Adrenal gland (tissue), 12 donors: ENCODE data around the gene TMEM109. TPM values are rescaled to one million over a fixed set of nuclear protein-coding genes. Genes with fewer than 3 reads are reported as not detected.

Experiments
- DNase-seq, 7 donors: peaks; one replicate each; pipeline ENCODE4 v3.0.0-alpha.2; 2019 to 2020
- H3K27ac ChIP-seq, 5 donors: fragments of 200-600 bp; sonication (generic) in 4 of 5; 1 replicate in 3 of 5; 2 replicates in 2 of 5; pipeline versions ENCODE4 v1.5.1 to v1.8.0; 2016 to 2020; ENCODE audit warnings: mild to moderate bottlenecking in 1 of 5
- H3K27me3 ChIP-seq: fragments of 200-600 bp; 2 replicates; pipeline ENCODE4 v1.8.0; 2021
- H3K36me3 ChIP-seq, 2 donors: fragments of 200-600 bp; replicated peaks in 1 of 2; 1 replicate in 1 of 2; 2 replicates in 1 of 2; pipeline versions ENCODE4 v1.5.1 to v1.8.0; 2018 to 2022
- H3K4me1 ChIP-seq, 2 donors: fragments of 200-600 bp; replicated peaks in 1 of 2; 1 replicate in 1 of 2; 2 replicates in 1 of 2; pipeline versions ENCODE4 v1.5.1 to v1.8.0; 2018 to 2021
- H3K4me3 ChIP-seq, 4 donors: fragments of 200-600 bp; sonication (generic) in 3 of 4; one replicate each; pipeline ENCODE4 v1.5.1; 2016 to 2018
- H3K9me3 ChIP-seq, 3 donors: fragments of 200-600 bp; sonication (generic) in 1 of 3; replicated peaks in 1 of 3; 1 replicate in 2 of 3; 2 replicates in 1 of 3; pipeline versions ENCODE4 v1.5.1 to v1.8.0; 2016 to 2021
- CTCF ChIP-seq, 6 experiments: fragments of 450-650 bp in 4 of 6; fragments of 200-600 bp in 2 of 6; sonication (generic) in 1 of 6; IDR thresholded peaks; 1 replicate in 5 of 6; 2 replicates in 1 of 6; pipeline versions ENCODE4 v1.5.1 to v1.8.0; 2016 to 2021; ENCODE audit warnings: antibody characterized with exemption in 6 of 6, mild to moderate bottlenecking in 2 of 6, moderate library complexity in 1 of 6
- POLR2A ChIP-seq, 2 donors: fragments of 450-650 bp; IDR thresholded peaks; one replicate each; pipeline ENCODE4 v1.6.1; 2017; ENCODE audit warnings: antibody characterized with exemption in 2 of 2, mild to moderate bottlenecking in 2 of 2, moderate library complexity in 1 of 2
- WGBS, 4 donors: extraction: QIAGEN DNeasy Blood & Tissue Kit in 2 of 4; methylation state at CpG; one replicate each; pipeline versions ENCODE4 v1.1.5 to v1.1.7; 2013 to 2017; 5-methylcytosine and 5-hydroxymethylcytosine counted together
- intact Hi-C, 2 donors: fragments of 100-400 bp; cut with DNase I; formaldehyde crosslinking; loops; one replicate each; pipeline versions ENCODE4 v1.14.1 to v1.15.0; 2022 to 2023
- polyA plus RNA-seq, 3 donors: library from polyadenylated mRNA; stranded (reverse); fragments of 200-250 nt in 2 of 3; fragments of 350-450 nt in 1 of 3; fragmentation: Illumina TruSeq in 1 of 3; extraction: RNeasy Lipid Tissue Mini Kit (QIAGEN cat#74804) in 1 of 3; gene quantifications; one replicate each; pipeline ENCODE4 v1.2.3, GENCODE V29; 2013 to 2014
- total RNA-seq, 9 donors: library from RNA; depleted of rRNA in 4 of 9; stranded (reverse); fragments of >200 nt in 4 of 9; fragments of 120-200 nt in 1 of 9; fragmentation: NEBNext Ultra II Directional in 1 of 9; extraction: Animal tissue kit (Norgen Biotek cat#: 25700) in 1 of 9; gene quantifications; one replicate each; pipeline versions ENCODE4 v1.1.0 to v1.2.4, GENCODE V29; 2013 to 2023
- donor health status: healthy with polysubstance abuse.
- donor health status: Bipolar disorder and iron deficiency.
- donor health status: DM: yes; HTN: yes; CAD: no.
- donor health status: DM: no; HTN: no; CAD: no.
- donor health status: DM: no; HTN: no; CAD: no.
- donor health status: DM: yes; HTN: yes; CAD: no.

TMEM109 gene
- total and polyA plus RNA-seq, 12 donors: 29.3 to 115 (median 84.8) TPM

GRCh38 chr11:60895687-60896086 lies 18.3 kb upstream of the TMEM109 start:
- WGBS, 4 donors: 85 to 90% (median 86%) methylated on average over 5 of the region's 5 CpGs
- H3K27me3 ChIP-seq: no peaks in the 10 kb centered on the region
- H3K27ac ChIP-seq: no peak overlapping the region
- H3K4me1 ChIP-seq: peaks cover 0 to 4% of the 10 kb centered on the region in 2 donors
- no peaks in the 10 kb centered on the region for H3K9me3 ChIP-seq
- no peak overlapping the region for H3K4me3 ChIP-seq
- H3K36me3 ChIP-seq: peaks cover 0 to 88% of the 10 kb centered on the region in 2 donors
- intact Hi-C loops: loop anchor here in 1 of 2 donors (5.0 kb wide), 1 partner anchor 63 kb away; no protein-coding TSS in a partner anchor
- DNase-seq: peak in 1 of 7 donors; percentile 35
- TF ChIP-seq POLR2A (IDR thresholded peaks at IDR 0.05): no peak
- TF ChIP-seq CTCF (IDR thresholded peaks at IDR 0.05): no peak

GRCh38 chr11:60897496-60897895 lies 16.5 kb upstream of the TMEM109 start:
- 86 to 93% (median 91%) methylated on average over 4 of the region's 4 CpGs for WGBS, 4 donors
- peak in 1 of 7 donors; percentile 25 for DNase-seq
- intact Hi-C loops: loop anchor here in 1 of 2 donors (5.0 kb wide), 1 partner anchor 65 kb away; no protein-coding TSS in a partner anchor

GRCh38 chr11:60899046-60899936 lies 14.7 kb upstream of the TMEM109 start:
- H3K27ac ChIP-seq: peak overlapping the region in 2 of 5 donors; percentile 3 to 40
- DNase-seq: peak in 5 of 7 donors; percentile 28 to 76 (median 54)
- peaks cover 0 to 92% of the 10 kb centered on the region in 2 donors for H3K36me3 ChIP-seq
- intact Hi-C loops: loop anchor here in 1 of 2 donors (5.0 kb wide), 1 partner anchor 67 kb away; no protein-coding TSS in a partner anchor
- TF ChIP-seq POLR2A (IDR thresholded peaks at IDR 0.05) (no peak), CTCF (IDR thresholded peaks at IDR 0.05) (peak; percentile 86 to 96 (median 91))
- H3K9me3 ChIP-seq: no peaks in the 10 kb centered on the region
- H3K4me3 ChIP-seq: no peak overlapping the region
- no peaks in the 10 kb centered on the region for H3K27me3 ChIP-seq
- H3K4me1 ChIP-seq: peaks cover 3 to 7% of the 10 kb centered on the region in 2 donors
- WGBS, 4 donors: 58 to 60% (median 59%) methylated on average over 12 of the region's 12 CpGs

More at GRCh38 chr11:60897496-60897895, 16.5 kb upstream of the TMEM109 start:
- no peaks in the 10 kb centered on the region for H3K4me1 ChIP-seq
- no peaks in the 10 kb centered on the region for H3K27me3 ChIP-seq
- H3K27ac ChIP-seq: no peak overlapping the region
- peaks cover 0 to 97% of the 10 kb centered on the region in 2 donors for H3K36me3 ChIP-seq
- TF ChIP-seq CTCF (IDR thresholded peaks at IDR 0.05): no peak
- TF ChIP-seq POLR2A (IDR thresholded peaks at IDR 0.05): no peak
- H3K9me3 ChIP-seq: no peaks in the 10 kb centered on the region
- H3K4me3 ChIP-seq: no peak overlapping the region

- Histone ChIP-seq H3K27ac (no peak overlapping the region), H3K9me3 (no peaks in the 10 kb centered on the region), H3K36me3 (peaks cover 0 to 86% of the 10 kb centered on the region in 2 donors), H3K27me3 (no peaks in the 10 kb centered on the region), H3K4me3 (no peak overlapping the region), H3K4me1 (peaks cover 9 to 14% of the 10 kb centered on the region in 2 donors)
- no peak for DNase-seq
- 70 to 81% (median 79%) methylated on average over 4 of the region's 4 CpGs for WGBS, 4 donors
- intact Hi-C loops: loop anchor here in 1 of 2 donors (5.0 kb wide), 1 partner anchor 68 kb away; no protein-coding TSS in a partner anchor
- TF ChIP-seq CTCF (IDR thresholded peaks at IDR 0.05) (no peak), POLR2A (IDR thresholded peaks at IDR 0.05) (no peak)
These were observed 14.0 kb upstream of the TMEM109 start for GRCh38 chr11:60899977-60900376.
